ENCODE data around the gene CFAP45.

Gene CFAP45

GRCh38 chr1:159900086-159900680 lies at the start of gene CFAP45:
CFAP45 (minus strand) TSS chr1:159900165; CDS start chr1:159900098, 67 bp downstream.
- in situ Hi-C loops (cut with MboI; ENCODE audit: low sequenced_read_pairs): no loop called here

- in situ Hi-C loops (cut with MboI; ENCODE audit: low sequenced_read_pairs): no loop called here
These were observed 49.2 kb upstream of the CFAP45 start for GRCh38 chr1:159949123-159949522.

DNA sequence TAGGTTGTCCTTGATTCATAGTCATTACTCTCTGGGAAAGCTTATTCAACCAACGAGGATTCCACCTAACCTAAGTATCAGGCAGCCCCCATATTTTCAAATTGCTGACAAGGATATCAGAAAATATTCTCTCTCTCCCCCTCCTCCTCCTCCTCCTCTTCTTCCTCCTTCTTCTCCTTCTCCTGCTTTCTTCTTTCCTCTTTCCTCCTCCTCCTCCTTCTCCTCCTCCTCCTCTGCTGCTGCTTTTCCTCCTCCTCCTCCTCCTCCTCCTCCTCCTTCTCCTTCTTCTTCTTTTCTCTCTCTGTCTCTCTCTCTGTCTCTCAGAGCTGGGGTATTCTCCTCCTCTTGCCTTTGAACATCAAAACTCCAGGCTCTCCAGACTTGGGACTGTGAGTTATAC lies 48.0 kb upstream of the CFAP45 start:
- in situ Hi-C loops (cut with MboI; ENCODE audit: low sequenced_read_pairs): no loop called here

DNA sequence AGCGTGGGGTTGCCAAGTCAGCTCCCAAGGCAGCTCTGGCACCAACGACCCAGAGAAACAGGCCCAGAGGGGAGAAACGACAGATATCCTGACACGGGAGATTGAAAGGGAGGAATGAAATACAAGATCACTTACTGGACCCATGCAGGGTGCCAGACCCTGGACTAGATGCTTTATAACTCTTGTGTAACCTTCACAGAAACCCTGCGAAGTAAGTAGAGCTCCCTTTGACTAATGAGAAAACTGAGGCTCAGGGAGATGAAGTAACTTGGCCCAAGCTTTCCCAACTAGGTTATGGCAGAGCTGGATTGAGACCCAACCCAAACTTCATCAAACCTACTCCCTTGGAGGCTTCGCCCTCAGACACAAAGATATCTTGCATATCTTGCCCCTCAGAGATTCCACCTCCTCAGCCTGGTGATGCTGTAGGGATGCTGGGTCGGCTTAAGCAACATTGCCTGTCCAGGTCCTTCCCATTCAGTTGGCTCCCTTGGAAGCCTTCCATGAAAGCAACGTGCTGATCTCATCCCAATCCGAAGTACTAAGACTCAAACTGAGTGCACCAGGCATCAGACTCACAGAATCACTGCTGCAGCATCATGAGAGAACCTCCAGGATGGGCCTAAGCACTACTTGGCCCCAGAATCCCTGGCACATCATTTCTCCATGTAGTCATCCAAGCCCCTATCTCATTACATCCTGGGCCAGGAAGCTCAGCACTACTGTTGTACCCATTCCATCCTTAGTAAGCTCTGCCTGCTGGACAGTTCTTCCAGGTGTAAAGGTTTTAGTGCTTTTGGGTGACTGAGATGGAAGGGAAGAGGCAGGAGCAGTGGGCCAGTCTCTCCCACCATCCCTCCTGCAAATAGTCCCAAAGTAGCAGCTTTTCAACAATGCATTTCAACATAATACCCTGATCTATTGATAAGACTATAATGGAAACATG lies 46.5 kb upstream of the CFAP45 start:
- in situ Hi-C loops (cut with MboI; ENCODE audit: low sequenced_read_pairs): no loop called here

- in situ Hi-C loops (cut with MboI; ENCODE audit: low sequenced_read_pairs): no loop called here
These were observed 45.7 kb upstream of the CFAP45 start, which contains the start of gene IGSF9 for GRCh38 chr1:159945483-159946241. IGSF9 (minus strand) TSS chr1:159945613; CDS start chr1:159943454, 2,159 bp downstream.

DNA sequence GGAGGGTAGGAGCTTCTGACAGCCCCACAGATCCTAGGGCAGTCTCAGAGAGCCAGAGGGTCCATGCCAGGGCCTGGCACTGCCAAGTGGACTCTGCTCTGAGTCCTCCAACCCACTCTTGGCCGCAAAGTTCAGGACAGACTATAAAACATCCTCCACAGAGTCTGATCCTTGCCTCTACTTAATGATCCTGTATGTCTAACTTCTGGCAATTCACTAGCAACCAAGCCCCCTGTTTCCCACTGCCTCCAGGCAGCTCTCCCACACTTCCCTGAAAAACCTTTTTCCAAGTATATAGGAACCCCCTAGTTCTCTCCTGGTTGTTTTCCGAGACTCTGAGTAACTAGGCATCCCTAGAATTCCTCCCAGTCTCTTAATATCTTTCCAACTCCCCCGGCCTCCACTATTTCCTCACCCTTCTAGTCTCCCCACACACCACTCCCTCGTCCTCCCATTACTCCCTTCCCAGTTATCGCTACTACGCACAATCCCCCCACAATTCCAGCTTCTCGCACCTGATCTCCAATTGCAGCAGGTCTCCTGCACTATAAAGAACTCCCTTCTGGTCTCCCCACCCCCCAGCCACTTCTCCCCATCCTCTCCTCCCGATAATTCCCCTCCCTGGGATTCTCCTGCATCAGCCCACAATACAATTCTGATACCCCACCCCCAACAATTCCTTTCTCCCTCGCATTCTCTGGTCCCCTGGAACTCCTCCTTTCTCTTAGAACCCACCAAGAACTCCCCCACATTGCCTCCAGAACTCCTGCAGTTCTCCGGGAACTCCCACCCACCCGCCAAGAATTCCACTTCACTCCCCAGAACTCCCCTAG lies 44.9 kb upstream of the CFAP45 start:
- in situ Hi-C loops (cut with MboI; ENCODE audit: low sequenced_read_pairs): no loop called here

DNA sequence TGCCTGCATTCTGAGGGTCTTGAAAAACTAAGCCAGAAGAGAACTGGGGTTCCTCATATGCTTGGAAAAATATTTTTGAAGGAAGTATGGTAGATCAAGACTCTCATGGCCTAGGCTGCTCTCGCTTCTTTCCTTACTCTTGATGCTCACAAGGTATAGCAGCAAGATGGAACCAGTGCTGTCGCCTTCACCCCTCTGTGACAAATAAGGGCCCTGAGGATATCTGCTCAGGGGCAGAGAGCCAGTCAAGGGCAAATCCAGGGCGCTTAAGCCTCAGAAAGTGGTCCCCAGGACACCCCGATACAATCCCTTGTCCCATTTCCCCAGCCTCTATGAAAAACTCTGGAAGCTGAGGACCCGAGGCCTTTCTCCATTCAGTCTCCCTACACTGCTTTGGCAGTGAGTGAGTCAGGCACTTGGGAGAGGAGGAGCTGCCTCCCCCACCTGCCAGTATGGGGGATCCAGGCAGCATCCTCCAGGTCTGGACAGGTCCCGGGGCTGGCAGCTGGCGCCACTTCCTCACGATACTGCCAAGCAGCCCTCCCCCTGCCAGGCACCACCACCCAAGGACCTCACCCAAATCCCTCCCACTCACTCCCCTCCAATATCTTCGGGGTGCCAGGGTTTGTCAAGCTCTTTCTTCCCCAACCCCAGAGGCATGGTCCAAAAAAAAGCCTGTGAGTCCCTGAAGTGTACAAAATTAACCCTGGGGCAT lies 44.1 kb upstream of the CFAP45 start:
- in situ Hi-C loops (cut with MboI; ENCODE audit: low sequenced_read_pairs): no loop called here

DNA sequence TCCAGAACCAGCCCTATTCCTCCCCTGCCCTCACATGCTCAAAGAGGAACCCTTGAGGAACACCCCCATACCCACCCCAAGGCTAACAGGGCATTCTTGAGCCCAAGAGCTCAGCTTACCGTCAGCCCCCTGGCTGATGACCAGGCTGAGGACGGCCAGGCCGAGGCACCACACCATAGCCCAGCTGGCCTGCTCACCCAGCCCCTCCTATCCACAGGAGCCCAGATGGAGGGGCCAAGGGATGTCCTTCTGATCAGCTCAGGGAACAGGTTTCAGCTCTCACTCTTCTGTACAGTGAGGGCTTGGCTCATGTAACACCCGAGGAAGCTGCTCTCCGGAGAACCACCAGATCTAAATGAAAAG lies 43.3 kb upstream of the CFAP45 start:
- in situ Hi-C loops (cut with MboI; ENCODE audit: low sequenced_read_pairs): no loop called here

- in situ Hi-C loops (cut with MboI; ENCODE audit: low sequenced_read_pairs): no loop called here
These were observed 42.8 kb upstream of the CFAP45 start for GRCh38 chr1:159942632-159943277.

GRCh38 chr1:159941591-159942560 lies 41.9 kb upstream of the CFAP45 start:
- in situ Hi-C loops (cut with MboI; ENCODE audit: low sequenced_read_pairs): no loop called here

- in situ Hi-C loops (cut with MboI; ENCODE audit: low sequenced_read_pairs): no loop called here
These were observed 41.2 kb upstream of the CFAP45 start for GRCh38 chr1:159941141-159941540.

- in situ Hi-C loops (cut with MboI; ENCODE audit: low sequenced_read_pairs): no loop called here
These were observed 40.1 kb upstream of the CFAP45 start for GRCh38 chr1:159940006-159940620.

DNA sequence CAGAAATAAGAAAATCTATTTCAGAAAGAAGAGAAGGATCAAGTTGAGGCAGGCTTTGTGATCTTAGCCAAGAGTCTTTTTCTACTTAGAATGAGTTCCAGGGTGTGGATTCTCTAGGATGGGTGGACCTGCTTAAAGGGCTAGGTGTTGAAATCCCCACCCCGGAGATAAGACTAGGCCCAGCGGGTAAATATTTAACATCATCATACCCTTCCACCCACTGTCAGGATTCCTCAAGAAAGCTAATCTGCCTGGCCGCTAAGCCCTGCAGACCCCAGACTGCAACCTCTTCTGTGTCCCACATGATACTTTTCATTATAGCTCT lies 39.7 kb upstream of the CFAP45 start:
- in situ Hi-C loops (cut with MboI; ENCODE audit: low sequenced_read_pairs): no loop called here

- in situ Hi-C loops (cut with MboI; ENCODE audit: low sequenced_read_pairs): no loop called here
These were observed 39.1 kb upstream of the CFAP45 start for GRCh38 chr1:159938905-159939677.

GRCh38 chr1:159938211-159938852 lies 38.4 kb upstream of the CFAP45 start:
- in situ Hi-C loops (cut with MboI; ENCODE audit: low sequenced_read_pairs): no loop called here

DNA sequence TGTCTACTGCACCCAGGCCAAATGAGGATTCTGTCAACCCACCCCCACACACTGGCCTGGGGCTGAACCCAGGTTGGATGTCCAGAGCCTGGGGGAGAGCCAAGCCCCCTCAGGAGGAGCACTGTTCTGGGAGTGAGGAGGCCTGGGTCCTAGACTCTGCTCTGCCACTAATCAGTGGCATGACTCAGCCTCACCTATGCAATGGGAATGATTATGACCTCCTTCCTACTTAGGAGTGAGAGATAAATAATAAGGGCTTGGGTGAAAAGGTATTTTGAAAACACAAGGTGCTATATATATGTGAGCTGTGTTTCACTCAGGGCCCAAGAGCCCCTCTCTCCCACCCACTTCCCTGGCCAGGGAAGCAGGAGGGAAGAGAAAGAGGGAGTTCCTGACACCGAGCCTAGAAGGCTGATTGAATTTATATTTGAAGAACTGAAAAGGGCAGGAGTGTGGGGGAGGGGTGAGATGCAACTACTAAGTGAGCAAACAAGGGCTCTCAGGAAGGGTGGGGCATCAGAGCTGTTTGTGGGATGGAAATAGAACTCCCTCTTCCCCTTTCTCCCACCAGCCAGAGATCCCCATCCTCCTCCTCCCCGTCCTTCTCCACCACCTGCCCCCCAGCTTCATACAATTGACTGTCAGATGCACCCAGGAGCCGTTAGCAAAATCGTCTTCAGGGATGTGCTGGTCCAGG lies 37.2 kb upstream of the CFAP45 start:
- in situ Hi-C loops (cut with MboI; ENCODE audit: low sequenced_read_pairs): no loop called here
